GDM1 (cell line): ENCODE results near the gene DRG2.
A peak's percentile ranks its signal among the peaks of the same experiment; 100 is the strongest.

Source experiments
- DNase-seq: peaks from one replicate; lab custom pipeline; 2025; lab: John Stamatoyannopoulos, UW

DRG2 gene

DNA sequence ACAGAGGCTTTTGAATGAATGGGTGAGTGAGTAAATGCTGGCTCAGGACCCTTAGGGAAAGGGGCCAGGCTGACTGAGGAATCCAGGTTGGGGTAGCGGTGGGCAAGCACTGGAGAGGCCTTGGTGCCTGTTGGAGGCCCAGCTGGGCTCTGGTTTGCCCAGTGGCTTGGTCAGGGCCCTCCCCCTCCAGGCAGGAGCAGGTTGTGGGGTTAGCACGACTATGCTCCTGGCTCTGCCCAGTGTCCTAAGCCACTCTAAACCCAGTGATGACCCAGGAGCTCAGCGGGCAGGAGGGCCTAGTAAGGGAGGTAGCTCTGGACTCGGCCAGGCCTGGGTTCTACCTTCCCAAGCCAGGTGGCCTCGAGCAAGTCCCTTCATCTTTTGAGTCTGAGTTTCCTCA, 28.3 kb downstream of the DRG2 start:
- no peak for DNase-seq

DNA sequence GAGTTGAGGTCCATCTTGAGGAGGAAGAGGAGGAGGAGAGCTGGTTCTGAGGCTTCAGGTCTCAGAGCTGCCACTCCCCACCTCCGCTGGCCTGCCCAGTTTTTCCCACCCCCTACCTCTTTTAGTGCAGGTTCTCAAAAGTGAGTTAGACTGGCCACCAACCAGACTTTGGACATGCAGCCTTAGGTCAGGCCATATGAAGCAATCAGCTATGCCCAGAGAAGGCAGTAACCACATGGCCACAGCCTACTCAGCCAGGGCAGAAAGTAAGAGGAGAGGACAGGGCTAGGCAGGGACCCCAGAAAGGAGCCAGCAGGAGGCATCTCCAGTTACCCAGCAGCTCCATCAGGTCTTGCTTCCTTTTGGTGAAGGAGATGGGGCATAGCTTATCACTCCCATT, 29.8 kb downstream of the DRG2 start:
- no peak for DNase-seq

DNA sequence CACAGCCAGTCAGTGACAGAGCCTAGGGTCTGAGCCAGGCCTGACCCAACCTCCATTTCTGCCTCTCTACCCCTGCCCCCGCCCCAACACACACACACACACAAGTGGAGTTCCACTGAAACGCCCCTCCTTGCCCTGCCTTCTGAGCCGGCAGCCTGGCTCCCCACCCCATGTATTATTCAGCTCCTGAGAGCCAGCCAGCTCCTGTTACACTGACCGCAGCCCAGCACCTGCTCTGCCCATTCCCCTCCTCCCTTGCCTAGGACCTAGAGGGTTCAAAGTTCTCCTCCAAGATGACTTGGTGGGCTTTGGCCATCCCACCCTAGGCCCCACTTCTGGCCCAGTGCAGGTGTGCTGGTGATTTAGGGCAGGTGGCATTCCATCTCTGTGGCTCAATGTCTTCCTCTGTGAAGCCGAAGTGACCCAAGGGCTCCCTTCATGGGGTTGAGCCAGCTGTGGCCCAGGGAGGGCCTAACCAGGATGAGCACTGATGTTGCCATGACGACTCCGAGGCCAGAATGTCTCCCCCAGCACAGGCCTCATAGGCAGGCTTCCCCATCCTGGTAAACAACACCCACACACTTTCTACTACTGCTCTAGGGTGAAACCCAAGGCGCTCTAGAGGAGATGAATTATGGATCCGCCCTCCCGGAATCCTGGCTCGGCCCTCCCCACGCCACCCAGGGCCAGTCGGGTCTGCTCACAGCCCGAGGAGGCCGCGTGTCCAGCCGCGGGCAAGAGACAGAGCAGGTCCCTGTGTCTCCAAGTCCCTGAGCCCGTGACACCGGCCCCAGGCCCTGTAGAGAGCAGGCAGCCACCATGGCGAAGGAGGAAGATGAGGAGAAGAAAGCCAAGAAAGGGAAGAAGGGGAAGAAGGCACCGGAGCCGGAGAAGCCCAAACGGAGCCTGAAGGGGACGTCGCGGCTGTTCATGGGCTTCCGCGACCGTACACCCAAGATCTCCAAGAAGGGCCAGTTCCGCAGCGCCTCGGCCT, 30.5 kb downstream of the DRG2 start:
- no peak for DNase-seq

DNA sequence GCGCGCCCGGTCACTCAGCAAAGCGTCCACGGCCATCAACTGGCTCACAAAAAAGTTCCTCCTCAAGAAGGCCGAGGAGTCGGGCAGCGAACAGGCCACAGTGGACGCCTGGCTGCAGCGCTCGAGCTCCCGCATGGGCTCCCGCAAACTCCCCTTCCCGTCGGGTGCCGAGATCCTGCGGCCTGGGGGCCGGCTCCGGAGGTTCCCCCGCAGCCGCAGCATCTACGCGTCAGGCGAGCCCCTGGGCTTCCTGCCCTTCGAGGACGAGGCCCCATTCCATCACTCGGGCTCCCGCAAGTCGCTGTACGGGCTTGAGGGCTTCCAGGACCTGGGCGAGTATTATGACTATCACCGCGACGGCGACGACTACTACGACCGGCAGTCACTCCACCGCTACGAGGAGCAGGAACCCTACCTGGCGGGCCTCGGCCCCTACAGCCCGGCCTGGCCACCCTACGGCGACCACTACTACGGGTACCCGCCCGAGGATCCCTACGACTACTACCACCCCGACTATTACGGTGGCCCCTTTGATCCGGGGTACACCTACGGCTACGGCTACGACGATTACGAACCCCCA, 31.5 kb downstream of the DRG2 start:
- no peak for DNase-seq

DNA sequence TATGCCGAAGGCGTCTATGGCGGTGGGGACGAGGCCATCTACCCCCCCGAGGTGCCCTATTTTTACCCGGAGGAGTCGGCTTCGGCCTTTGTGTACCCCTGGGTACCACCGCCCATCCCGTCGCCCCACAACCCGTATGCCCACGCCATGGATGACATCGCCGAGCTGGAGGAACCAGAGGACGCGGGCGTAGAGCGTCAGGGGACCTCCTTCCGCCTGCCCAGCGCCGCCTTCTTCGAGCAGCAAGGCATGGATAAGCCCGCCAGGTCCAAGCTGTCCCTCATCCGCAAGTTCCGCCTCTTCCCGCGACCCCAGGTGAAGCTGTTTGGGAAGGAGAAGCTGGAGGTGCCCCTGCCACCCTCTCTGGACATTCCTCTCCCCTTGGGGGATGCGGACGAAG, 32.2 kb downstream of the DRG2 start:
- no peak for DNase-seq

DNA sequence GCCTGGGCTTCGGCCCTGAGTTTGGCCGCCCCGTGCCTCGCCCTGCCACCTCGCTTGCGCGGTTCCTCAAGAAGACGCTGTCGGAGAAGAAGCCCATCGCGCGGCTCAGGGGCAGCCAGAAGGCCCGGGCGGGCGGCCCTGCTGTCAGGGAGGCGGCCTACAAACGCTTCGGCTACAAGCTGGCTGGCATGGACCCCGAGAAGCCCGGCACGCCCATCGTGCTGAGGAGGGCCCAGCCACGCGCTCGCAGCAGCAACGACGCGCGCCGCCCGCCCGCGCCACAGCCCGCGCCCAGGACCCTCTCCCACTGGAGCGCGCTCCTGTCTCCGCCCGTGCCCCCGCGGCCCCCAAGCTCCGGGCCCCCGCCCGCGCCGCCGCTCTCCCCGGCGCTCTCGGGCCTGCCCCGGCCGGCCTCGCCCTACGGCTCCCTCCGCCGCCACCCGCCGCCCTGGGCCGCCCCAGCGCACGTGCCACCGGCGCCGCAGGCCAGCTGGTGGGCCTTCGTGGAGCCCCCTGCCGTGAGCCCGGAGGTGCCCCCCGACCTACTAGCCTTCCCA, 32.8 kb downstream of the DRG2 start:
- DNase-seq = no peak

DNA sequence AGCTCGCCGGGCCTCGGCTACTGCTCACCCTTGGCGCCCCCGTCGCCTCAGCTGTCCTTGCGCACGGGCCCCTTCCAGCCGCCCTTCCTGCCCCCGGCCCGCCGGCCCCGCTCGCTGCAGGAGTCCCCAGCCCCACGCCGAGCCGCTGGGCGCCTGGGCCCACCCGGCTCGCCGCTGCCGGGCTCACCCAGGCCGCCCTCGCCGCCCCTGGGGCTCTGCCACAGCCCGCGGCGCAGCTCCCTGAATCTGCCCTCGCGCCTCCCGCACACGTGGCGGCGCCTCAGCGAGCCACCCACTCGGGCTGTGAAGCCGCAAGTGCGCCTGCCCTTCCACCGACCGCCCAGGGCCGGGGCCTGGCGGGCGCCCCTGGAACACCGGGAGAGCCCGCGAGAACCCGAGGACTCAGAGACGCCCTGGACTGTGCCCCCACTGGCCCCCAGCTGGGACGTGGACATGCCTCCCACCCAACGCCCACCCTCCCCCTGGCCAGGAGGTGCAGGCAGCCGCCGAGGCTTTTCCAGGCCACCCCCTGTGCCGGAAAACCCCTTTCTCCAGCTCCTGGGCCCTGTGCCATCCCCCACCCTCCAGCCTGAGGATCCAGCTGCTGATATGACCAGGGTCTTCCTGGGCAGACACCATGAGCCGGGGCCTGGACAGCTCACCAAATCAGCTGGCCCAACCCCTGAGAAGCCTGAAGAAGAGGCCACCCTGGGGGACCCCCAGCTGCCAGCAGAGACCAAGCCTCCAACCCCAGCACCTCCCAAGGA, 33.6 kb downstream of the DRG2 start:
- DNase-seq = no peak

DNA sequence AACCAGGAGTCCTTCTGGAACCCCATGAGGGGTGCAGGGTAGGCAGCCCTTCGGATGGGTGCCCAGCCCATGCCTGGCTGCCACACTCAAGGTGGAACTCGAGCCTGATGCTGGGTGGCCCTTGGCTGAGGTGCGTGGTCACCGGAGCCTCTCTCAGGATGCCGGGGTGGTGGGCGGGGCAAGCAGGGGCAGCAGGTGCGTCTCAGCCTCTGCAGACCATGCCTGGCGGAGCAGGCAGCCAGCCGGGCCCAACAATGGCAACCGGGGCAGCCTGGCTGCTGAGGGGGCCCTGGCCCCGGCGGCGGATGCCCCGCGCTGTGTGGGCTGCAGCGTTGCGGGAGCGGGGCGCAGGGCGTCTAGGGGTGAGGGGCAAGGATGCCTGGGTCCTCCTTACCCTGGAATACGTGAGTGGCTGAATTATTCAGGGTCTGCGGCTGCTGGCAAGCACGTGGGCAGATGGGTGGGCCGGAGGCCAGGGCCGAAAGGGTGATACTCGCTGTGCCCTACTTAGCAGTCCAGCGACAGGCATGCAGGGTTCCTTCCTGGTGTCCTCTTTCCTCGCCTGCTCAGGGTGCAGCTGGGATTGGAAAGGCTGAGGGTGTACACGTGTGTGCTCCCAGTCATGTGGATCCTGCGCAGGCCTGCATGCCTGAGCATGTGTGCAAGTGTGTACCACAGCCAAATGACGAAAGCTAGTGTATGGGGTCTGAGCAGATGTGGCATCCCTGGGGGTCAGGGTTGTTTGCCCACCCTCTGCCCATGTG, 35.4 kb downstream of the DRG2 start:
- no peak for DNase-seq

DNA sequence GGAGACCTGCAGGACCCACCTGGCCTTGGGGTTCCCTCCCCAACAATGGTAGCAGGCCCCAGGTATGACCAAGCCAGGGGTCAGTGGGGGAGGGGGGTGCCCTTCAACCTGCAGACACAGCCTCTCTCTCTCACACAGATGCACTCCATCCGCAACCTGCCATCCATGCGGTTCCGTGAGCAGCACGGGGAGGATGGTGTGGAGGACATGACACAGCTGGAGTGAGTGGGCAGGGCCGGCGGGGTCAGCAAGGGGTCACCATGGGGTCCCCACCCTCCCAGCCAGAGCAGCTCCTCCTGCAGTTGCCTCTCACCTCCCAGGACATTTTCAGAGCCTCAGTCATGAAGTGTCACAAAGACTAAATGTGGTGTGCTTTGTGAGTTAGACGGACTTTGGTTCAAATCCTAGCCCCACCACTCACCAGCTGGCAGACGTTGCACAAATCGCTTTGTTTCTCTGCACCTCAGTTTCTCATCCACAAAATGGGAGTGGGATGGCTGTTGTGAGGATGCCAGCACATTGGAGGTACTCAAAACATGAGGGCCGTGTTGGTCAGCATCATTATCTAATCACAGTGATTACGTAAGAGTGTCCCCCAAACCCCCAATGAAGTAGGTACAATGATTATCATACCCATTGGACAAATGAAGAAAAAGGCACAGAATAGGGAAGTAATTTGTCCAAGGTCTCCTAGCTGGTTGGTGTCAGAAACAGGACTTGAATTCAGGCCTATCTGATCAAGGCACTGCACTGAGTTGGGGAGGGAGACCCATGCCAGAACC, 36.8 kb downstream of the DRG2 start:
- no peak for DNase-seq

DNA sequence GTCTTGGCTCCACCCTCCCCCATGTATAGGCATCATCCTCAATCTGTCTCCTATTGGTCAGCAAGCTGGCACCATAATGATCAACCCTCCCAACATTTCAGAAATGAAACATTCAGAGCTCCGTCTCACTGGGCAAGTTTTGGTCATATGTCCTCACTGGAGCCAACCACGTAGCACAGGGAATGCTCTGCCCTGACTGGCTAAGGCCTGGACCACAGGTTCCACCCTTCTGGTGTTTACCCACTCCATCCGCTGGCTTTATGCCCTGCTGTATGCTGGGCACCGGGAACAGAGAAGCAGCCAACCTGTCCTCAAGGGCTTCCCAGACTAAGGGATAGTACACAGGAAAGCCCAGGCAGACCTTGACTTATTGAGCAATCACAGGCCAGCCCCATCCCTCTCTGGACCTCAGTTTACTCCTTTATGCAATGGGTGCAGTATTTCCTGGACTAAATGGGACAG, 41.3 kb downstream of the DRG2 start:
- no peak for DNase-seq

DNA sequence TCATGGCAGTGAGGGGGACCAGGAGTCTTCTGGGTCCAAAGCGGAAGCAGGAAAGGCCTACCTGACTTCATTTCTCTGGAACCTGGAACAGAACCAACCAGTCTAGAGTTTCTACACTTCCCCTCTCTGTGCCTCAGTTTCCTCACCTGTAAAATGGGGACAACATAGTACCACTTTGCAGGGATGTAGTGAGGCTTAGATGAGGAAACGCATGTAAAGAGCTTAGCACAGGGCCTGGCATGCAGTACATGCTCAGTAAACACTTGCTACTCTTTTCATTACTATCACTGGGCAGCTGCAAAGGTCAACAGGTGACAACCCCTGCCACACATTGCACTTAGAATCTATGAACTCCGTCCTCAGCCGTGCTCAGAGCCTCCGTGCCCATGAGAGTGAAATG, 45.0 kb downstream of the DRG2 start:
- DNase-seq = no peak

DNA sequence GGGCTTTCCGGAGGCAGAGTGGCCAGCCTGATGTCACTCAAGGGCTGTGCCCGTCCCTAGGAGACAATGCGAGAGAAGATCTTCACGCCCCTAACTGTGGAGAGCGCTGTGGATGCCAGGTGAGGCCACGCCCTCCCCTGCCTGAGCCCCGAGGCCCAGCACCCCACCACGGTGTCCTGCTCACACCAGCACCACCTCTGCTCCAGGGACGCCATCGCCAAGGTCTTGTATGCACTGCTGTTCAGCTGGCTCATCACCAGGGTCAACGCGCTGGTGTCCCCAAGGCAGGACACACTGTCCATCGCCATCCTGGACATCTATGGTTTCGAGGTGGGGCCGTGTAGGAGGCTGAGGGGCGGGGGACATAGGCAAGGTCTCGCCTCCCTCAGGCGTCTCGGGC, 48.6 kb downstream of the DRG2 start:
- DNase-seq = no peak

DNA sequence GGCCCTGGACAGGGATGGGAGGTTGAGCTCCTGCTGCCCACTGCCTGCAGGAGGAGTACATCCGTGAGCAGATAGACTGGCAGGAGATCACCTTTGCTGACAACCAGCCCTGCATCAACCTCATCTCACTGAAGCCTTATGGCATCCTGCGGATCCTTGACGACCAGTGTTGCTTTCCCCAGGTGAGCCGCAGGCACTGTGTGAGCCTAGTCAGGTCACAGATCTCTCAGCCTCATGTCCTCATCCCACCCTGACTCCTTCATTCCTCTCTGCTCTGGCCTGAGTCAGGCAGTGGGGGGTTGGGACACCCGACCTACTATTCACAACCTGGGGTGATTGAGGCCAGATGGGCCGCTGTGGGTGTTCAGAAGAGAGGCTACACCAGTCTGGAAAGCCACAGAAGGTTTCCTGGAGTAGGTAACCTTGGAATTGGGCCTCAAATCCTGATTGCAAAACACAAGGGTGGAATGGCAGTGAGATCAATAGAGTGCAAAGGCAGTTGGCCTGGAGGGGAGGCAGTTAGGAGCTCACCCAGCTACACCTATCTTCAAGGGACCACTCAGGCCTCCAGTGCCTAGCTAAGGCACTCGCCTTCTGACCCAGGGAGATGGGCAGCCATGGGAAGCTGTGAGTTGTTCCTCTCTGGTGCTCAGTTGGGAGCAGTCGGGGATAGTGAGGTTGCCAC, 50.5 kb downstream of the DRG2 start:
- no peak for DNase-seq

DNA sequence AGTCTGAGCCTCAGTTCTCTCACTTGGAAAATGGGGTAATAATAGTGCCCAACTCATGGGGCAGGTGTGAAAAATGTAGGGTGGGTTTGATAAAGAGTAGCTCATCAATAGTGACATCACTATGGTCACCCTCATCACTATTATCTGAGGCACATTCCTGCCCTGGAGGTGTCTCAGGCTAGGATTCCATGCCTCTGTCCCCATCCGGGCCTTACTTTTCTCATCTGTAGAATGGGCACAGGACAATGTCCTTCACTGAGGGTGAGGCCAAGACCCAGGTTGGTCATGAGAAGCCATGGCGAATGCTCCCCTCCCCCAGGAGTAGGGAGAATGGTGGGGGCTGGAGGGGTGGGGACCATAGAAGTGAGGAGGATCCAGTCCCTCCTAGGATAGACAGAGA, 51.3 kb downstream of the DRG2 start:
- no peak for DNase-seq

DNA sequence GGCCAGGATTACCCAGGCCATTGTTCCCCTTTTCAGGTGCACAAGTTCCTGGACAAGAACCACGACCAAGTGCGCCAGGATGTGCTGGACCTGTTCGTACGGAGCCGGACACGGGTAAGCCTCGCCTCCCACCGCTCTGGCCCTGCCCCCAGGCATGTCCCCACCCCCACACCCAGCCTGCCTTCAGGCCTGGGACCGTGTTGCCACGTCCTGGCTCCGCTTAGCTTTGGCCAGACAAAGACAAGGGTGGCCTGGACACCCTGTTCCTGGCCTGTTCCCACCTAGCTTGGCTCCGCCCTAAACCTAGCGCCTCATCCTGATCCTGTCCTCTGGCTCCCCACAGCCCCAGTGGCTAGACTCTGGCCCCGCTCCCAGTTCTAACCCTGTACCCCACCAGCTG, 51.8 kb downstream of the DRG2 start:
- no peak for DNase-seq

DNA sequence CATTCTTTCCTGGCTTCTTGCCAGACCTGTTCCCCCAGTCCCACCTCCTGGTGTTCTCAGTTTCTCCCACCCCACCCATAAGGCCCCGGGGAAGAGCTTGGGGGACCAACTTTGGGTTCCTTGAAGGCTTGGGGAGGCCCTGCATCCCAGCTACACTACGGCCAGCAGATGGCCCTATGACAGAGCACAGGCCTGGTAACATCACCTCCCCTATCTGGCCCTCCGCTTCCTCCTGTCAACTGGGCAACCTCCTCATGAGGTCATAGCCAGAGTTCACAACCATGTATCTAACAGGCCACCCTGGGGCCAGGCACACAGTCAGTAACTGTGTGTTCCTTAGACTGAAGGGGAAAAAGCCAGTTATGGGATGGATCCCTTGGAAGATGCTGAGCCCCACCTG, 52.2 kb downstream of the DRG2 start:
- no peak for DNase-seq

DNA sequence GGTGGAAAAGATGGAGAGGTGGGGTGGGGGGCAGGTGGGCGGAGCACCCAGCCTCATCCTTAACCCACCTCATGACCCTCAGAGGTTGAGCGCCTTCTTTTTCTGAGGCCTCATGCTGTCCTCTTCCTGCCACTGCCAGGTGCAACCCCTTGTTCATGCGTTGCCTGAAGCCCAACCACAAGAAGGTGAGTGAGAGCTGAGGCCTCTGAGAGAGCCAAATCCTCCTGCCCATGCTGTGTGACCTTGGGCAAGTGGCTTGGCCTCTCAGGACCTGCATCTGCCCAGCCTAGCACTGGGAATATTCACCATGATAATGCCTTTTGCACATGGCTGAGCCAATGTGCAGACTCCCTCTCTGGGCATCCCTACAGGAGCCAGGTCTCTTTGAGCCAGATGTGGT, 52.9 kb downstream of the DRG2 start:
- no peak for DNase-seq

DNA sequence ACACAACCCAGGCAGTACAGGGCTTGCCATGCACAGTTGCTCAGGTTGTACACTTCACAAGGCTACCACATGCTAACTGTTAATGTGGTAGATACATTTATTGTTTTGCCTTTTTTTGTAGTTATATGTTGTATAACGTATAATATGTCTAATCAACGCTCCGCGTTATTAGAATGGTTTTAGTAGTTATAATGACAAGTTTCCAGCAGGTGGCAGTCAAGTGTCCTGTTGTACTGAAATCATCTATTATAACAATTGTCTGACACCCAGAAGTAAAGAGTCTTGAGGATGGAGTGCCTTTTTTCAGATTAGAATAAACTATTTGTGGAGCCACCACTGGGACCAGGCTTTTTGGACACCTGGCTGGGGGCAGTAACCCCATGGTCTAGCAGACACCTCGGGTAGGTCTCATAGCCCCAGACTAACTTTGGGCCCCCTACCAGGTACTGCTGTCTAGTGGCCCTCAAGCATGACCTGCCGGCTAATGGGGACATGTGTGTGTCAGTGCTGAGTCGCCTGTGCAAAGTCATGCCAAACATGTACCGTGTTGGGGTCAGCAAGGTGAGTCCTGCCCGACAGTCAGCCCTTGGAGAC, 53.6 kb downstream of the DRG2 start:
- peak; percentile 11 for DNase-seq

DNA sequence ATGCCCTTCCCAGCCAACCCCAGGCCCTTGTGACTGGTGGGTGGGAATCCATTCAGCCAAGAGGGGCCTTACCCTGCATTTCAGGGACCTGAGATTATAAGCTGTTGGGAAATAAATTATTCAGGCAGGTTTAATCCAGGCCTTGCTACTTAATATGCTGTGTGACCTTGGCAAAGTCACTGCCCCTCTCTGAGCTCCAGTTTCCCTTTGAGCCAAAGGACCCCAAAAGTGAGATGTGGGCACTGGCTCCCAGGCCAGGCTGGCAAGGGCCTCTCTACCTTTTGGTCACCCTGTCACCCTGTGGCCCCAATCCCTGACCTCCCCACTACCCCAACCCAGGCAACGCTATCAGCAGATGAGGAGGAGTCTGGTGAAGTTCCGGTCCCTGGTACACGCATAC, 54.7 kb downstream of the DRG2 start:
- DNase-seq = no peak
